ENCODE results near the gene ARID4B.

ARID4B gene

DNA sequence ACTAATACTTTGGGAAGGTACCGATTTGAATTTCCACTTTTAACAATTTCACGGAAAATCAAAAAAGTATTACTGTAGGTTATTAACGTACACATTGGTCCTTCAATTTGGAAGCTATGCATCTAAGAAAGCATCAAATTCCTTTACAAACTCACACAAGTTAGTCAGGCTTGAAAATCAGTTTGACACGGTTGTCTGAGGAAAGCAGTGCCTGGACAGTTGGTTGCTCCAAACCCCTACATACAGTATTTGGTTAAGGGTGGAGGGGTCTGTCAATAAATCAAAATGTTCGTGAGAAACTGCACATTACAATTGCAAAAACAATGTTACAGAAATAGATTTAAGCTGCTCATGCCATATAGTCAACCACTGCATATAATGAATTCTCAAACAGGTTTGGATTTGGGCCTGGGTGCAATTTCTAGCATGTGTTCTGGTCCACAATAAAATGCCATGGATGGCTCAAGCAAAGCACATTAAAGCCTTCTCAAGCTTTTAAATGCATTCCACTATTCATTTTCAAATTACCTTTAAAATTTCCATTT is 147.0 kb downstream of the ARID4B start:
- Histone ChIP-seq H3K4me1 (ENCODE audit: insufficient read depth, low read length) (no peaks in the 10 kb centered on the region), H3K9ac (ENCODE audit: low read depth, low read length) (no peak overlapping the region), H3K79me2 (ENCODE audit: insufficient read depth, low read length) (peaks cover 15% of the 10 kb centered on the region), H3K4me3 (ENCODE audit: low read depth in 1 of 2, low read length in 2 of 2) (no peak overlapping the region), H2AFZ (ENCODE audit: low read depth, low read length) (no peak overlapping the region), H3K4me2 (ENCODE audit: insufficient read depth, low read length) (no peak overlapping the region), H3K36me3 (ENCODE audit: insufficient read depth, low read length) (peaks cover 81% of the 10 kb centered on the region), H3K9me3 (ENCODE audit: insufficient read depth, low read length, severe bottlenecking) (no peaks in the 10 kb centered on the region), H4K20me1 (ENCODE audit: insufficient read depth, low read length) (no peaks in the 10 kb centered on the region), H3K27me3 (ENCODE audit: insufficient read depth, low read length, poor library complexity) (no peaks in the 10 kb centered on the region), H3K27ac (ENCODE audit: low read length) (no peak overlapping the region)
- TF ChIP-seq, protein P1, sequence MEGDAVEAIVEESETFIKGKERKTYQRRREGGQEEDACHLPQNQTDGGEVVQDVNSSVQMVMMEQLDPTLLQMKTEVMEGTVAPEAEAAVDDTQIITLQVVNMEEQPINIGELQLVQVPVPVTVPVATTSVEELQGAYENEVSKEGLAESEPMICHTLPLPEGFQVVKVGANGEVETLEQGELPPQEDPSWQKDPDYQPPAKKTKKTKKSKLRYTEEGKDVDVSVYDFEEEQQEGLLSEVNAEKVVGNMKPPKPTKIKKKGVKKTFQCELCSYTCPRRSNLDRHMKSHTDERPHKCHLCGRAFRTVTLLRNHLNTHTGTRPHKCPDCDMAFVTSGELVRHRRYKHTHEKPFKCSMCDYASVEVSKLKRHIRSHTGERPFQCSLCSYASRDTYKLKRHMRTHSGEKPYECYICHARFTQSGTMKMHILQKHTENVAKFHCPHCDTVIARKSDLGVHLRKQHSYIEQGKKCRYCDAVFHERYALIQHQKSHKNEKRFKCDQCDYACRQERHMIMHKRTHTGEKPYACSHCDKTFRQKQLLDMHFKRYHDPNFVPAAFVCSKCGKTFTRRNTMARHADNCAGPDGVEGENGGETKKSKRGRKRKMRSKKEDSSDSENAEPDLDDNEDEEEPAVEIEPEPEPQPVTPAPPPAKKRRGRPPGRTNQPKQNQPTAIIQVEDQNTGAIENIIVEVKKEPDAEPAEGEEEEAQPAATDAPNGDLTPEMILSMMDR (IDR thresholded peaks at IDR 0.05; ENCODE audit: borderline replicate concordance, extremely low read depth, low read length, poor library complexity, severe bottlenecking), result no peak
- TF ChIP-seq EZH2 (IDR thresholded peaks at IDR 0.05; ENCODE audit: borderline replicate concordance, low read depth, low read length, severe bottlenecking), result no peak
- DNase-seq, result no peak
- ATAC-seq (ENCODE audit: insufficient read depth, low read depth), result no peak

DNA sequence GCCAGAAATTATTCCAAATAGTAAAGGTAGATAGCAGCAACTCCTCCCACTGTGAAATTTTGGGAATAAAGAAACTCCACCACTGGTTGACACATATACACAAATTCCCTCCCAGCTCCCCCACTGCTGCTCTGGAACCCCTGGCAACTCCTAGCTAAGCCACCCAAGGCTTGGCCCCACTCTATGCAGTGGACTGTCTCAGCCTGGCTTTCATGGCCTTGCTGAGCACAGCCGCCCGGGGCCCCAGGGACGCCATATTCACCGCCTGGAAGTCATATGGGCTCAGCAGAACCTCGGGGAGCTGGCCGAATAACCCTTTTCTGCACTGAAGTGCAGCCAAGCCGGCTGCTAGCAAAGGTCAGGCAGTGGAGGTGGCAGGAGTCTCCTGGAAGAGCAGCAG is 151.5 kb downstream of the ARID4B start:
- H3K27ac ChIP-seq (ENCODE audit: low read length), result no peak overlapping the region
- TF ChIP-seq EZH2 (IDR thresholded peaks at IDR 0.05; ENCODE audit: borderline replicate concordance, low read depth, low read length, severe bottlenecking), result no peak
- TF ChIP-seq, protein P1 (IDR thresholded peaks at IDR 0.05; ENCODE audit: borderline replicate concordance, extremely low read depth, low read length, poor library complexity, severe bottlenecking), result no peak
- peaks cover 9% of the 10 kb centered on the region; the same call in 1 of the 2 replicates for H3K79me2 ChIP-seq (ENCODE audit: insufficient read depth, low read length)
- ATAC-seq (ENCODE audit: insufficient read depth, low read depth) (no peak), DNase-seq (no peak)
- no peaks in the 10 kb centered on the region for H3K9me3 ChIP-seq (ENCODE audit: insufficient read depth, low read length, severe bottlenecking)
- no peaks in the 10 kb centered on the region for H3K27me3 ChIP-seq (ENCODE audit: insufficient read depth, low read length, poor library complexity)
- H3K9ac ChIP-seq (ENCODE audit: low read depth, low read length), result no peak overlapping the region
- H3K4me1 ChIP-seq (ENCODE audit: insufficient read depth, low read length), result no peaks in the 10 kb centered on the region
- H3K4me2 ChIP-seq (ENCODE audit: insufficient read depth, low read length), result no peak overlapping the region
- no peak overlapping the region for H2AFZ ChIP-seq (ENCODE audit: low read depth, low read length)
- H3K36me3 ChIP-seq (ENCODE audit: insufficient read depth, low read length), result peaks cover 88% of the 10 kb centered on the region
- no peak overlapping the region for H3K4me3 ChIP-seq (ENCODE audit: low read depth in 1 of 2, low read length in 2 of 2)
- H4K20me1 ChIP-seq (ENCODE audit: insufficient read depth, low read length), result no peaks in the 10 kb centered on the region

DNA sequence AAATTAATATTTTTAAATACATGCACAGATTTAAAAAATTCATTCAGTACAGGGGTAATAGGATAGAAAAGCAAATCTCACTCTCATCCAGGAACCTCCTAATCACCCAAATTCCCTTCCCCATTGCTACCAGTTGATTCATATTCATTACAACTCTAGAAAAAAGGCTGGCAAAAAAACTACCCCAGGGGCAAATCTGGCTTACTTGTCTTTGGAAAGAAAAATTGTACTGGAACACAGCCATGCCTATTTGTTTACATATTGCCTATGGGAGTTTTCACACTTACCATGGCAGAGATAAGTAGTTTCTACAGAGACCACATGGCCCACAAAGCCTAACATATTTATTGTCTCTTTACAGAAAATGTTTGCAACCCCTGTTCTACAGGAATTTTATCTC is 158.0 kb downstream of the ARID4B start:
- DNase-seq (no peak), ATAC-seq (ENCODE audit: insufficient read depth, low read depth) (no peak)
- Histone ChIP-seq H2AFZ (ENCODE audit: low read depth, low read length) (no peak overlapping the region), H3K4me2 (ENCODE audit: insufficient read depth, low read length) (no peak overlapping the region), H4K20me1 (ENCODE audit: insufficient read depth, low read length) (no peaks in the 10 kb centered on the region), H3K9ac (ENCODE audit: low read depth, low read length) (no peak overlapping the region), H3K4me1 (ENCODE audit: insufficient read depth, low read length) (no peaks in the 10 kb centered on the region), H3K79me2 (ENCODE audit: insufficient read depth, low read length) (no peaks in the 10 kb centered on the region), H3K27me3 (ENCODE audit: insufficient read depth, low read length, poor library complexity) (no peaks in the 10 kb centered on the region), H3K9me3 (ENCODE audit: insufficient read depth, low read length, severe bottlenecking) (no peaks in the 10 kb centered on the region), H3K36me3 (ENCODE audit: insufficient read depth, low read length) (peaks cover 73% of the 10 kb centered on the region), H3K4me3 (ENCODE audit: low read depth in 1 of 2, low read length in 2 of 2) (no peak overlapping the region), H3K27ac (ENCODE audit: low read length) (no peak overlapping the region)
- TF ChIP-seq, protein P1 (IDR thresholded peaks at IDR 0.05; ENCODE audit: borderline replicate concordance, extremely low read depth, low read length, poor library complexity, severe bottlenecking), result no peak
- no peak for TF ChIP-seq EZH2 (IDR thresholded peaks at IDR 0.05; ENCODE audit: borderline replicate concordance, low read depth, low read length, severe bottlenecking)

DNA sequence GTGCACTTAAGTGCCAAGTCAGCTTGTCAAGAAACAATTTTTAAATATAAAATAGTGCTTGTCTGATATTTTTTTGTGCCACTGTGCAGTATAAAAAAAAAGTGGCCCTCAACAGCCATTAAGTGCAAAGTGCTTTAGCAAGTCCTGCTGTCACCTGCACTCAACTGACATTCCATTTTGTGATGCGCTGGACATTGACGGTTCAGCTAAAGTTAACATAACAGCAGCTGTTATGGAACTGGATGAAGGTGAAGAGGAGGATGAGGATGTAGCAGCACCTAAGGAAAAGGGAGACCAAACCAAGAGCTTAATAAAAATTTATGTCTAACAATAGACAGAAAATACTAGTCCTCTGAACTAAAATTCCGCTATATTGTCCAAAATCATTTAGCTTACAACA is 159.6 kb downstream of the ARID4B start:
- peaks cover 59% of the 10 kb centered on the region for H3K36me3 ChIP-seq (ENCODE audit: insufficient read depth, low read length)
- H3K9me3 ChIP-seq (ENCODE audit: insufficient read depth, low read length, severe bottlenecking), result no peaks in the 10 kb centered on the region
- no peak overlapping the region for H3K4me2 ChIP-seq (ENCODE audit: insufficient read depth, low read length)
- H3K4me1 ChIP-seq (ENCODE audit: insufficient read depth, low read length), result no peaks in the 10 kb centered on the region
- no peak overlapping the region for H3K27ac ChIP-seq (ENCODE audit: low read length)
- no peak overlapping the region for H3K9ac ChIP-seq (ENCODE audit: low read depth, low read length)
- no peak overlapping the region for H2AFZ ChIP-seq (ENCODE audit: low read depth, low read length)
- no peaks in the 10 kb centered on the region for H3K79me2 ChIP-seq (ENCODE audit: insufficient read depth, low read length)
- DNase-seq, result no peak
- H3K27me3 ChIP-seq (ENCODE audit: insufficient read depth, low read length, poor library complexity), result no peaks in the 10 kb centered on the region
- TF ChIP-seq, protein P1 (IDR thresholded peaks at IDR 0.05; ENCODE audit: borderline replicate concordance, extremely low read depth, low read length, poor library complexity, severe bottlenecking), result no peak
- no peak for TF ChIP-seq EZH2 (IDR thresholded peaks at IDR 0.05; ENCODE audit: borderline replicate concordance, low read depth, low read length, severe bottlenecking)
- ATAC-seq (ENCODE audit: insufficient read depth, low read depth), result no peak
- no peak overlapping the region for H3K4me3 ChIP-seq (ENCODE audit: low read depth in 1 of 2, low read length in 2 of 2)
- no peaks in the 10 kb centered on the region for H4K20me1 ChIP-seq (ENCODE audit: insufficient read depth, low read length)

All from DND-41 (cell line).